Epithelial cell of prostate (primary cell): ENCODE data around the gene ARHGAP18.
"Not testable (repeated sequence)": the region's sequence is repeated elsewhere in the genome, so short reads cannot be mapped to it uniquely, and the experiment has no call there.

Experiments used
- DNase-seq: peaks from one replicate; pipeline ENCODE4 v3.0.0-alpha.2; 2011; ENCODE audit warnings: low read depth, low spot score
- H3K27ac ChIP-seq: fragments of 450-650 bp; 2 replicates; pipeline ENCODE4 v1.5.1; 2017; ENCODE audit warnings: mild to moderate bottlenecking

ARHGAP18 gene

DNA sequence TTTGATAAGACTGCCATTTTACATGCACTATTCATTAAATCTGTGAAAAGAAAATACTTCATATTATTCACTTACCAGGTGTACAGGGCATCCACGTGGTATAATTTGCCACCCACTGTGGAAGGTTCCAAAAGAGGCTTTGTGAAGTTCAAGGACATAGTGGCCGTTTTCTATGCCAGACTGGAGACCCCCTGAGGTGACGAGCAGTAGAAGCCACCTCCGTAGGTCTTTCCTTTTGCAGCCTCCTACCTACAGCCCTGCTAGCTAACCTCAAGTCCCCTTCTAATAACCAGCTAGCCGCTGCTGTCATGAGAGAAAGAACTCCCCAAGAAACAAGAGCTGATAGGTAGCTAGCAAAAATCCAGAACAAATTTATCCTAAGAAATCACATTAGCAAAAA lies 110.5 kb downstream of the ARHGAP18 start:
- DNase-seq = no peak
- H3K27ac ChIP-seq = no peak overlapping the region

DNA sequence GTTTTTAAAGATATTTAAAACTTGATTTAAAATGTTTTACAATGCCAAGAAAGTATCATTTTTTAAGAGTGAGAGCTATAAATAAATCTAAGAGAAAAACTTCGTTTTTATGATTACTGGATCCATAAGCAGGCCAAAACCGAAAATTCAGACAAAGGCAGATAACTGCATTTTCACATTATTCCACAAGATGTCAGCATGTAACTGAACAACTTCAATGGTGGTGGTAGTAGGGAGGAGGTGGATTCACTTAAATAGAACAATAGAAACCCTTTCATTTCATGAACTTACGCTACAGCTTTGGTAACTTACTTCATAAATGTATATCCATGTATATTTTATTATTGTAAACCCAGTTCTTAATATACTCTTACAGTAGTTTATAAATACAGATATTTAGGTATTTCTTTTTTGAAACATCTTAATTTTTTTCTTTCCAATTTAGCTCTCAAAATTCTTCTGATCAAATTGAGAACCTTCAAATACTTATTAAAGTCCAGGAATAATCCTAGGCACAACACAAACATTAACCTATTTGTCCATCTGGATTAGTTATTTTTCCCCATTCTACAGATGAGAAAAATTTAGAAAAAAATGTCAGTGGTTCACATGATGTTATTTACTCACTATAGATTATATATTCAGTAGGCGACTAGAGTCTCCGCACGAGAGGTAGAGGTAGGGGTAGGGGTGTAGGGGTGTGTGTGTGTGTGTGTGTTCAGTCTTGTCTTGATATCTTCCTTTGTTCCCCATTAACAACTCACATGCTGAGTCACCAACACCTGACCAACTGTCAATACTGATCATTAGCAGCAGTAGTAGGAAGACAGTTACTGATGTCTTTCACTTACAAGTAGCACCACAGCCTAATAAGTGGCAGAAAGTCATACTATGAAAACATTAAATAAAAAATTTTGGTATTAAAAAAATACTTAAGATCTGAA lies 111.5 kb downstream of the ARHGAP18 start:
- peak overlapping the region; percentile 39 for H3K27ac ChIP-seq
- no peak for DNase-seq

DNA sequence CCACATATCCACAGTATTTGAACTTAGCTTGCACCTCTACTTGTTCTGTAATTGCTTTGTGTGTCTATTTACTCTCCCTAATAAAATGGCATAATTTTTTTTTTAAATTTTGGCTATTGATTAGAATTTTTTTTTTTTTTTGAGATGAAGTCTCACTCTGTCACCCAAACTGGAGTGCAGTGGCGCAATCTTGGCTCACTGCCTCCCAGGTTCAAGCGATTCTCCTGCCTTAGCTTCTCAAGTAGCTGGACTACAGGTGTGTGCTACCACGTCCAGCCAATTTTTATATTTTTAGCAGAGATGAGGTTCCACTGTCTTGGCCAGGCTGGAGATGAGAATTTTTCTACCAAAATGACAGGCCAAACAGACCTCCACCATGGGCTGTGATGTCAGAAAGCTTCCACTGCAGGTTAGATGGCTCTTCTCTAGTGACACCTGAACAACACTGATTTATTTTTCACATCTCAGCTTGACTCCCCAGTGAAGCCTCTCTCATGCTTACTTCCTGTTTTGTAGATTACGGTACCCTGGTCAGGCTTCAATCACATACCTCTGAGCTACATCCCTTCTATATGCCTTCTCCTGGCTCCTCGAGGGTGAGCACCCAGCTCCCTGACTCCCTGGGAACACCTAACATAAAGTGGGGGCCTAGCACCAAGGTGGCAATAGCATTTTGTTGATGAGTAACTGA lies 112.8 kb downstream of the ARHGAP18 start:
- no peak for DNase-seq
- no peak overlapping the region for H3K27ac ChIP-seq

DNA sequence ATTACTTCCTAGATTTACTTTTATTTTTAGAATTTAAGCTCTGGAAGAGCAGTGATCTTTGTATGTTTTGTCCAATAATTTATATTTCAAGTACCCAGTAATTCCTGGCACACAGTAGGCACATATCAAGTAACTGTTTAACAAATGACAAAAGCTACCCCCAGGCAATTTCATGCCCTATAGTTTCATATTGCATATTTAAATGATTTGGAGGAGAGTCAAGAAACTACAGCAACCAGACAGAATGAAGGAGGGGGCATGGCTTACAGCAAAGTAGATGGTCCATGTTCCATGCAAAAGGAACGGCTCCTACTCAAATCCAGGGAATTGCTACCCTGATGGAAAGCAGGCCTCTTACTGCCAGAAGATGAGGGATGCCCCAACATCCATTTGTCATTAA lies 113.5 kb downstream of the ARHGAP18 start:
- DNase-seq = no peak
- no peak overlapping the region for H3K27ac ChIP-seq

DNA sequence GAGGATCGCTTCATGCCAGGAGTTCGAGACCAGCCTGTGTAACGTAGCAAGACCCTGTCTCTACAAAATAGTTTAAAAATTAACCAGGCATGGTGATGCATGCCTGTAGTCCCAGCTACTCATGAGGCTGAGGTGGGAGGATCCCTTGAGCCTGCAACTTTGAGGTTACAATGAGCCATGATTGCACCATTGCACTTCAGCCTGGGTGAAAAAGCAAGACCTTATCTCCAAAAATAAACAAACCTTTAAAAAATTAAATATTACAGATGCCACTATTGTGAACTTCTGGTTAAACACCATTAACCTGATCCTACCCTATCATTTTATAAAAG lies 116.8 kb downstream of the ARHGAP18 start:
- peak overlapping the region; percentile 42 for H3K27ac ChIP-seq
- no peak for DNase-seq

DNA sequence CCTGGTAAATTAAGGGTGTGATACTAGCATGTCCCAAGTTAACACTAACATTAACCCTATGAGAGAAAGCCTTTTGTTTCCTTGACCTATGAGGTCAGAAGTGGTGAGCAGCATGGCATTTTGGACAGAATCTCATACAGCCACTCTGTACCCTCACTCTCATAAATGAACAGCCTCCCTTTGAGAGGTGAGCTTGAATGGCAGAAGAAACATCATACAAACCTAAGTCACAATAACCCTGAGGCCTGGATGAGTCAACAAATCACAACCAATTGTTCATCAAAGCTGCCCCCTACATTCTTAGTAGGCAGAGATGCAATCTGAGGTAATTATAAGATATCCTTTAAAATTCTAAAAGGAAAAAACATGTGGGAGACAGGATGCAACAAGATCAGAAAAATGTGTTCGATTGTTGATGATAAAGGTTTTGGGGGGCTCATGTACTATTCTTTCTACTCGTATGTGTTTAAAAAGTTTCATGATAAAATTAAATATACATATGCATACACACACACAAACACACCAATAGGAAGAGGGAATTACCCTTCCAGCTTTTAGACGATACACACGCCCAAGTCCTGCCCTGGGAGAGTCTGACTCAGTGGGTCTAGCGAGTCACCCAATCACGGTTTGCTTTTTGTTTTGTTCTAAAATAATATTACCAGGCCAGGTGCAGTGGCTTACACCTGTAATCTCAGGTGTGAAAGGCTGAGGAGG lies 117.3 kb downstream of the ARHGAP18 start:
- no peak for DNase-seq
- peak overlapping the region; percentile 42 for H3K27ac ChIP-seq

DNA sequence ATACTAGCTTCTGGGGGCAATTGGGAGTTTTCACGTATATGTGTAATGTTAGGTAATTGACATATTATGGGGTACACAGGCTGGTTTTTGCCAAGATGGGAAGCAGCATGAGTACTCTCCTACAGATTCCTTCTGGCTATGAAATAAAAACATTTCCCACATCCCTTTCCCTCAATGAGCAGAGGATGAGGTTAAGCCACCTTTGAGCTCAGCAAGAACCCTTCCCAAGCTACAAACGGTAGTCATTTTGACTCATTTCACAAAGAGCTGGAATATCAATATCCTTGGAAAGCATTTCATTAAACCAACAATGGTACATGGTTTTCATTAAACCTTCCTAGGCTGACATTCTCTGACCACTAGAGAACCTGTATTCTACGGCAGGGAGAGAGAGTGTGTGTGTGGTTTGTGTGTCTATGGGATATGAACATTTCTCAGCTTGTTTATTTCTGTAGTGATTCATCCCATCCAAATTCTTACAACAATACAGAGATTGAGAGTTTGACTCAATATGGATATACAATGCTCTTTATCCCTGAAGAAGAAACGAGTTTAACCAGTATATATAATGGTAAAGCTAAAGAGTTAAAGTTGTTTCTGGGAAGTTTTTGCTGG lies 119.5 kb downstream of the ARHGAP18 start:
- peak overlapping the region; percentile 6 for H3K27ac ChIP-seq
- peak; percentile 79 for DNase-seq

DNA sequence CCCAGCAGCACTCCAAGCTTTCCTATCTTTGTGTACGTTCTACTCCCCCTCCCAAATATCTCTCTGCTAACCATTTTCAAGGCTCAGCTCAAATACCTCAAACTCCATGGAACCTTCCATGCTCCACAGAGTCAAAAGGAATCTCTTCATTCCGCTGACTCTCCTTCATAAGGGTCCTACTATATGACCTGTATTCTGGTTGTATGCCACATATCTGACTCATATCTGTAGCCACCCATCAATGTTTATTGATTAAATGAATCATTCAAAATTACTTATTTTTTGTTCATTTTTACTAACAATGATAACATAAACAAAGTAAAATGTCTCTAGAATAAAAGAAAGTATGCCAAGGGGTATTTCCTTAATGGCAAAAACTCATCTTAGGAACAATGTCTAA lies 123.2 kb downstream of the ARHGAP18 start:
- H3K27ac ChIP-seq = no peak overlapping the region
- DNase-seq = no peak

DNA sequence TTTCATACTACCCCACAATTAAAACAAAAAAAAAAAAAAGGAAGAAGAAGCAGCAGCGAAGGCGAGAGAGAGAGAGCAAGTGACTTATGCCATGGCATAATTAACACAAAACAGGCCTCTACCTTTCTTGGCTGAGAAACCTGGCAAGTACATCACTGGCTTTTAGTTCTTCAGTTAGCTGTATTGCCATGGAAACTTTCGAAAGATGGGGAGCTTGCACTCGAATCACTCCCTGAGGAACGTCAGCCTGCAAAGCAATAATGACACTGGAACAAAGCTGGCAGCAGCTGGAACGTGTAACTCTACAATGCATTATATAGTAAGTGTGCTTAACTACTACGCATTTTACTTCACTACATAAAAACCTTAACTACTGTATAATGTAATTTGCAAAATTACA lies 126.1 kb downstream of the ARHGAP18 start:
- DNase-seq = no peak
- H3K27ac ChIP-seq = no peak overlapping the region

DNA sequence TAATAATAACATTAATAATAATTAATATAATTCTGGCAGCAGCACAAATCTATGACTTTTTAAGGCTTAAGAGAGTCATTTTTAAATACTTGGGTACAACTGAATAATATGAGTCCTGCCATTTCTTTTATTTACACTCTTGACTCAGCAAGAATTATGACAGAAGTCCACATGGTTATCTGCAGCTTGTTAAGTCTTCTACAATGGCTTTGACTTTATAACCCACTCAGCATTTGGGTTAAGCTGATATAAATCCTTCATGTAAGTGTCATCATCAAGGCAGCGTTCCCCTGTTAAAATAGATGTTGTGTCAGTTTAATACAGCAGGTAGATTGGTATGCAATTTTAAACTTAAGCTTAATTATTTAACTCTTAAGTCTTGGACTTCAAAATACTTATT lies 131.7 kb downstream of the ARHGAP18 start:
- peak overlapping the region; percentile 8 for H3K27ac ChIP-seq
- no peak for DNase-seq

DNA sequence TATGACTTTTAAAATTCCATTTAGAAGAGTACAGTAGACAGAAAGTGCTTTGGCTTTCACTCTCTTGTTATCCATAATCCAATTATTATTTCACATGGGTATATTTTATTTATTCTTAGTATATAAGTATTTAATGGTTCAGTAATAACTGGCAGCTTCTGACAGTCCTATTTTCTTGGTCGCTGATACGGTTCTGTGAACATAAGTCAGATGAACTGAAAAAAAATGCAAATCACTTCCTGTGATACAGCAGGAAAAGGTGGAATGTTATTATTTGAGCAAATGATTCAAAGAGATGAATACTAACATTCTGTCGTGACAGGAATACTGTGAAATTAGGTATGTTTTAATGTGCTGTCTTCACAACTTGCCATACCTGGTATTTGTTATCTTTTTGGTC lies 132.3 kb downstream of the ARHGAP18 start:
- no peak for DNase-seq
- H3K27ac ChIP-seq = peak overlapping the region; percentile 8

DNA sequence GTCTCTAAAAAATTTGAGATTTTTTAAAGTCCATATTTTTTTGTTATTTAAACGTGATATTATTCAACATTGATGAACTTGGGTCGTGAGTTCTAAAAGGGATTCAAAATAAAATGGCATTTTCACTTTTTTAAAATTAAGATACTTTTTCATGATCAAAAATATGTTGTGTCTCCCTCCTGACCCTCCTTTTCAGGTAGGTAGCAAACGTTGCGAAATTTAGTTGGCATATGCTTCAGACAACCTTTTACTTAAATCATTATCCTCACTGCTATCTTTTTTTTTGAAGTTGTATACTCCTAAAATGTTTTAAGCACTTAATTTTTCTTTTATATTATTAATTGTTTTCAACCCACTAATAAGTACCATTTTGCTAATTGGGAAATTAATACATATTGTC lies 133.5 kb downstream of the ARHGAP18 start:
- H3K27ac ChIP-seq = no peak overlapping the region
- DNase-seq = no peak

DNA sequence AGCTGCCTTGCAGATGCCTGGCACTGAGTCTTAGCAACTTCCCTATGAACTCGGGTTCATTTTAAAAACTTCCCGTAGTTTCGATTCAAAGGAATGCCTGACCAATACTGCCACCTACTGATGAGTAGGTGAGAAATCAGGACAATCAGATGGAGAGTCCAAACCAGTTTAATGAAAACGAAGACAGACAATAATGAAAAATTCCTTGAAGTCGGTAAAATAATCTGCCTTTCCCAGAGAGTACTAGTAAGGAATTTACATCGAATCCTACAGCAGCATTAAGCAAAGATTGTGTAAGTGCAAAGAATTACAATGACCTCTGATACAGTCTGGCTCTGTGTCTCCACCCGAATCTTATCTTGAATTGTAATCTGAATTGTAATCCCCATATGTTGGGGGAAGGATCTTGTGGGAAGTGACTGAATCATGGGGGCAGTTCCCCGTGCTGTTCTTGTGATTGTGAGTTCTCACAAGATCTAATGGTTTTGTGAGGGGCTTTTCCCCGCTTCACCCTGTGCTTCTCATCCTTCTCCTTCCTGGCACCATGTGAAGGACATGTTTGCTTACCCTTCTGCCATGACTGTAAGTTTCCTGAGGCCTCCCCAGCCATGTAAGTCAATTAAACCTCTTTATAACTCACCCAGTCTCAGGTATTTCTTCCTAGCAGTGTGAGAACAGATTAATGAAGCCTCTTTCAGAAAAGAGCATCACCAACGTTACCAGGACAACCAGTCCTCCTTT lies 134.4 kb downstream of the ARHGAP18 start:
- no peak for DNase-seq
- H3K27ac ChIP-seq = peak overlapping the region; percentile 27

DNA sequence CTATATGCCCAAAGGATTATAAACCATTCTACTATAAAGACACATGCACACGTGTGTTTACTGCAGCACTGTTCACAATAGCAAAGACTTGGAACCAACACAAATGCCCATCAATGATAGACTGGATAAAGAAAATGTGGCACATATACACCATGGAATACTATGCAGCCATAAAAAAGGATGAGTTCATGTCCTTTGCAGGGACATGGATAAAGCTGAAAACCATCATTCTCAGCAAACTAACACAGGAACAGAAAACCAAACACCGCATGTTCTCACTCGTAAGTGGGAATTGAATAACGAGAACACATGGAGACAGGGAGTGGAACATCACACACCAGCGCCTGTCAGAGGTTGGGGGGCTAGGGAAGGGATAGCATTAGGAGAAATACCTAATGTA lies 135.4 kb downstream of the ARHGAP18 start:
- not testable (repeated sequence) for H3K27ac ChIP-seq

DNA sequence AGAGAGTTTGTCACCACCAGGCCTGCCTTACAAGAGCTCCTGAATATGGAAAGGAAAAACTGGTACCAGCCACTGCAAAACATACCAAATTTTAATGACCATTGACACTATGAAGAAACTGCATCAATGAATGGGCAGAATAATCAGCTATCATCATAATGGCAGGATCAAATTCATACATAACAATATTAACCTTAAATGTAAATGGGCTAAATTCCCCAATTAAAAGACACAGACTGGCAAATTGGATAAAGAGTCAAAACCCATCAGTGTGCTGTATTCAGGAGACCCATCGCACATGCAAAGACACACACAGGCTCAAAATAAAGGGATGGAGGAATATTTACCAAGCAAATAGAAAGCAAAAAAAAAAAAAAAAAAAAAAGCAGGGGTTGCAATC lies 139.0 kb downstream of the ARHGAP18 start:
- not testable (repeated sequence) for DNase-seq, H3K27ac ChIP-seq

More for the DNA sequence above, 135.4 kb downstream of the ARHGAP18 start:
- not testable (repeated sequence) for DNase-seq

DNA sequence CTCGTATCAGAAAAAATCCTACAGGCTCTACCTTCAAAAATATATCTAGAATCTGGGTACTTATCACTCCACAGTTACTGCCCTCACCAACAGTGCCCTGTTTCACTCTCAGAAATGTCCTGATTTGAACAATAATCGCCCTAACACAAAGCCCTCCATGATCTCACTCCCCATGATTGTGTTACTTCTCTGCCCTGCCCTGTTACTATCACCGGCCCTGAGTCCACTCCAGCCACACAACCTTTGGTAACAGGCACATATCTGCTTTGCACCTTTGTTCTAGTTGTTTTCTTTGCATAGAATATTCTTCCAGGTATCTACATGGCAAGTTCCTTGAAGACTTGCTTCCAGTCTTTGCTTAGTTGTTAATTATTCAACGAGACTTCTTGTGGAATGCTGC lies 142.0 kb downstream of the ARHGAP18 start:
- no peak overlapping the region for H3K27ac ChIP-seq
- no peak for DNase-seq

DNA sequence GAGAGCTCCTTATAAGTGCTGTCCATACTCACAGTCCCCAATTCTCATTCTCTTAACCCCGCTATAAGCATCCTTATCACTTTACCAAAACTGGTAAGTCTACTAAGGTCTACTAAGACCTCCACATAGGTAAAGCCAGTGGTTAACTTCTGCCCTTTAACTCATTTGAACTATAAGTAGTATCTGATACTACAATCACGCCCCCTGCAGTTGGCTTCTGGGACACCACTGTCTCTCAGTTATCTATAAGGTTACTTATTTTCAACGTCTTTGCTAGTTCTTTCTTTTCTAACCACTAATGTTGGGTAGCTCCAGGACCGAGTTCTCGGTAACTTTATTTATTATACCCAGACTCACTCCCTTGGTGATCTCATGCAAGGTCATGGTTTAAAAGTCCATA lies 142.6 kb downstream of the ARHGAP18 start:
- no peak for DNase-seq
- no peak overlapping the region for H3K27ac ChIP-seq

DNA sequence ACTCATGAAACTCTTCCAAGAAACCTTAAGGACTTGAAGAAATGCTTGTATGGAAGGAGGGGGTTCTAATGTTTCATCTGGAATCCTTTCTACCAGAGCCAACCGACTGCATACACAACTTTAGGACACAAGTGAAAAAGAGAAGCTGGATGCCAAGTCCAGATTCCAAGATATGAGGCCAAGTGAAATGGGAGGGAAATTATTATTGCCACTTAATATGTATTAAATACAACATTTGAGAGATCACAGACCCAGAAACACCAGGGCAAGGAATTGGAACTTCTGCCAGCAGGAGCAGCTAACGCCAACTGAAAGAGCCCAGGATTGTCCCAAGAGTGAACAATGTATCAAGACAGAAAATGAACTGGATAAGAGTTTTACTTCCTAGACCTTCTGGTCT lies 144.2 kb downstream of the ARHGAP18 start:
- no peak for DNase-seq
- no peak overlapping the region for H3K27ac ChIP-seq

DNA sequence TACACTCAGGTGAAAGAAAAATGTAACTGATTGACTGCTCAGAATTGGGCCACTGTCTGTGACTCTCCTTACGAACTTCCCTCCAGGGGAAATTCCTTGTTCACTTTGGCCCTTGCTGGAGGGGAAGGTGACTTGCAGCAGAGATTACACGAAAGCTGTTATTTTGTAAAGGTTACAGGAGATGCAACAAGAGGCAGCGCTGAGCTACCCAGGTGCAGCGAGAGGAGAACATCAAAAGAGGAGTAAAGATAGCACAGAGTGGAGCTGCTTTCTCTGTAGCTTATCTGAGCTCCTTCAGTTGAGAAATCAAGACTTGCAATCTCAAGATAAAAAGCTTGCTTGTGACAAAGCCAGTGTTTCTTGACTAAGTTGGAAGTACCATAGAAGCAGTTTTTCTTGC lies 144.6 kb downstream of the ARHGAP18 start:
- no peak overlapping the region for H3K27ac ChIP-seq
- no peak for DNase-seq

DNA sequence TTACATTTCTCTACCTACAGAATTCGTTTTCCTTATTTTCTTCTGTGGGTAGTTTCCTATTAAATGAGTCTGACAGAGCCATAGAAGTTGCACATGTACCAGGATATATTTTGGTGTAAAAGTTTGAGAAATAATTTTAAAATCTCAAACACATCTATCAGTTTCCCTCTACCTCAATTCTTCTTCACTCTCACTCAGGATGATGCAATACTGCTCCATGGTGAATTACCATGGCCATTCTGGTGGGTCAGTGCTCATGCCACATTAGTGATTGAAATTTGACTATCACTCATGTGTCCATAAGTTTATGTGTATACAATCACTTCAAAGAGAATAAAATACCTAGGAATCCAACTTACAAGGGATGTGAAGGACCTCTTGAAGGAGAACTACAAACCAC lies 151.7 kb downstream of the ARHGAP18 start:
- H3K27ac ChIP-seq = no peak overlapping the region
- DNase-seq = no peak
